HG03558 (cell line): ENCODE measurements around the gene HAPLN1.

Experiments
- ATAC-seq: cut with Tn5 transposase; IDR thresholded peaks from one replicate; pipeline ENCODE4 v1.9.1; 2021; ENCODE audit warnings: moderate number of reproducible peaks; ENCODE audit not compliant: unreplicated experiment; ENCODE audit errors: extremely low read depth

HAPLN1 gene

GRCh38 chr5:83718936-83719495 lies 1.6 kb downstream of the HAPLN1 start:
- no peak for ATAC-seq

- ATAC-seq: peak; percentile 77
Observed at GRCh38 chr5:83718195-83718825, 2.3 kb downstream of the HAPLN1 start.

GRCh38 chr5:83715236-83716065 lies 5.2 kb downstream of the HAPLN1 start:
- no peak for ATAC-seq

- ATAC-seq: no peak
Observed at GRCh38 chr5:83714810-83715209, 5.8 kb downstream of the HAPLN1 start.

- ATAC-seq: peak; percentile 48
Observed at GRCh38 chr5:83711982-83712601, 8.6 kb downstream of the HAPLN1 start.

- no peak for ATAC-seq
Observed at GRCh38 chr5:83709973-83710372, 10.7 kb downstream of the HAPLN1 start.

- no peak for ATAC-seq
Observed at GRCh38 chr5:83708170-83708569, 12.5 kb downstream of the HAPLN1 start.

- ATAC-seq: no peak
Observed at GRCh38 chr5:83703059-83703458, 17.6 kb downstream of the HAPLN1 start.

- ATAC-seq: no peak
Observed at GRCh38 chr5:83701886-83702285, 18.8 kb downstream of the HAPLN1 start.

GRCh38 chr5:83689881-83690280 lies 30.8 kb downstream of the HAPLN1 start:
- no peak for ATAC-seq

- no peak for ATAC-seq
Observed at GRCh38 chr5:83688281-83688680, 32.4 kb downstream of the HAPLN1 start.

- no peak for ATAC-seq
Observed at GRCh38 chr5:83687124-83687619, 33.5 kb downstream of the HAPLN1 start.

GRCh38 chr5:83686251-83686650 lies 34.4 kb downstream of the HAPLN1 start:
- ATAC-seq: no peak

GRCh38 chr5:83683836-83684235 lies 36.8 kb downstream of the HAPLN1 start:
- no peak for ATAC-seq

- no peak for ATAC-seq
Observed at GRCh38 chr5:83672646-83673045, 48.0 kb downstream of the HAPLN1 start.

- no peak for ATAC-seq
Observed at GRCh38 chr5:83672158-83672557, 48.5 kb downstream of the HAPLN1 start.

GRCh38 chr5:83665631-83666030 lies 55.0 kb downstream of the HAPLN1 start:
- no peak for ATAC-seq

GRCh38 chr5:83662558-83662957 lies 58.1 kb downstream of the HAPLN1 start:
- ATAC-seq: no peak

- no peak for ATAC-seq
Observed at GRCh38 chr5:83657807-83658525, 62.7 kb downstream of the HAPLN1 start.

- ATAC-seq: no peak
Observed at GRCh38 chr5:83654427-83654994, 66.1 kb downstream of the HAPLN1 start.
